ENCODE measurements around the gene ABHD15. TPM values are rescaled to one million over a fixed set of nuclear protein-coding genes. Genes with fewer than 3 reads are reported as not detected.

The ABHD15 gene
- total and polyA plus RNA-seq, 8 donors = 3.9 to 10.6 (median 6.5) TPM

DNA sequence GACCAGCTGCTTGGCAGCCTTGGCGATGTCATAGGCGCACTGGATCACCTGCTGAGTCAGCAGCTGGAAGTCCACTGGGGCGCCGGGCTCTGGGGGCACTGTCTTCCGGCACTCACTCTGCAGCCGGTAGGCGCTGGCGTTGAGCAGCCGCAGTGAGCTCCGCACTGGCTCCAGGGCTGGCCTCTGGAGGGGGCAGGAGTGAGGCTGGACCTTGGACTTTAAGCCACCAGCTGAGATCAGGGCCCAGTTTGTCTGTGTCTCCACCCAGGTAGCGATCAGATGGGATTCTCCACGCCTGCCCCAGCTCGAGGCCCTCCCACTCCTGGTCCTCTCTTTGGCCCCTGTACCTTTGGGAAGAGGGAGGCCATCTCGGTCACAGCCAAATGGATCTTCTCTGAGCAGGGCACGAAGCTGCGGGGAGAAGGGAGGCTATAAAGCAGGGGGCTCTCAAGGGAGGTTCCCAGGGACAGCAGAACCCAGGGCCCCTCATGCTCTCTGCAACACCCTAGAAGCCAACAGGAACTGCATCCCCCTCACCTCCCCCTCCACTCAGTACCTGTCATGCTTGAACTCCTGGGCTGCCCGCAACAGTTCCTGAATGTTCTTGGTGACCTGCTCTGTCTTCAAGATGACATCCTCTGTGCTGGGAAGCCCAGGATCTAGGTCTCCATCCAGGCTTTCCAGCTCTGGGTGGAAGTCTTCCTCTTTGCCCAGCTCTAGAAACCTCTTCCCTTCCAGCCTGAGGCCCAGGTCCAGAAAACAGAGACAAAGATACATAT, 8.1 kb upstream of the ABHD15 start:
- no peaks in the 10 kb centered on the region for H3K36me3 ChIP-seq
- DNase-seq = peak in 5 of 6 donors; percentile 68 to 87 (median 72)
- intact Hi-C loops (cut with DNase I) = no loop called here
- H3K27ac ChIP-seq = peak overlapping the region in 1 of 4 donors; percentile 2
- TF ChIP-seq, protein P1, sequence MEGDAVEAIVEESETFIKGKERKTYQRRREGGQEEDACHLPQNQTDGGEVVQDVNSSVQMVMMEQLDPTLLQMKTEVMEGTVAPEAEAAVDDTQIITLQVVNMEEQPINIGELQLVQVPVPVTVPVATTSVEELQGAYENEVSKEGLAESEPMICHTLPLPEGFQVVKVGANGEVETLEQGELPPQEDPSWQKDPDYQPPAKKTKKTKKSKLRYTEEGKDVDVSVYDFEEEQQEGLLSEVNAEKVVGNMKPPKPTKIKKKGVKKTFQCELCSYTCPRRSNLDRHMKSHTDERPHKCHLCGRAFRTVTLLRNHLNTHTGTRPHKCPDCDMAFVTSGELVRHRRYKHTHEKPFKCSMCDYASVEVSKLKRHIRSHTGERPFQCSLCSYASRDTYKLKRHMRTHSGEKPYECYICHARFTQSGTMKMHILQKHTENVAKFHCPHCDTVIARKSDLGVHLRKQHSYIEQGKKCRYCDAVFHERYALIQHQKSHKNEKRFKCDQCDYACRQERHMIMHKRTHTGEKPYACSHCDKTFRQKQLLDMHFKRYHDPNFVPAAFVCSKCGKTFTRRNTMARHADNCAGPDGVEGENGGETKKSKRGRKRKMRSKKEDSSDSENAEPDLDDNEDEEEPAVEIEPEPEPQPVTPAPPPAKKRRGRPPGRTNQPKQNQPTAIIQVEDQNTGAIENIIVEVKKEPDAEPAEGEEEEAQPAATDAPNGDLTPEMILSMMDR (IDR thresholded peaks at IDR 0.05) = no peak
- no peak for FAIRE-seq
- 40 to 44% methylated on average over 16 to 17 of the region's 17 CpGs for WGBS, 2 donors
- peak; percentile 41 to 83 (median 72) for ATAC-seq
- peaks cover 6 to 9% (median 7%) of the 10 kb centered on the region in 3 donors for H3K4me1 ChIP-seq
- no peaks in the 10 kb centered on the region for H3K27me3 ChIP-seq
- H3K4me3 ChIP-seq = no peak overlapping the region
- H3K9me3 ChIP-seq = no peaks in the 10 kb centered on the region

DNA sequence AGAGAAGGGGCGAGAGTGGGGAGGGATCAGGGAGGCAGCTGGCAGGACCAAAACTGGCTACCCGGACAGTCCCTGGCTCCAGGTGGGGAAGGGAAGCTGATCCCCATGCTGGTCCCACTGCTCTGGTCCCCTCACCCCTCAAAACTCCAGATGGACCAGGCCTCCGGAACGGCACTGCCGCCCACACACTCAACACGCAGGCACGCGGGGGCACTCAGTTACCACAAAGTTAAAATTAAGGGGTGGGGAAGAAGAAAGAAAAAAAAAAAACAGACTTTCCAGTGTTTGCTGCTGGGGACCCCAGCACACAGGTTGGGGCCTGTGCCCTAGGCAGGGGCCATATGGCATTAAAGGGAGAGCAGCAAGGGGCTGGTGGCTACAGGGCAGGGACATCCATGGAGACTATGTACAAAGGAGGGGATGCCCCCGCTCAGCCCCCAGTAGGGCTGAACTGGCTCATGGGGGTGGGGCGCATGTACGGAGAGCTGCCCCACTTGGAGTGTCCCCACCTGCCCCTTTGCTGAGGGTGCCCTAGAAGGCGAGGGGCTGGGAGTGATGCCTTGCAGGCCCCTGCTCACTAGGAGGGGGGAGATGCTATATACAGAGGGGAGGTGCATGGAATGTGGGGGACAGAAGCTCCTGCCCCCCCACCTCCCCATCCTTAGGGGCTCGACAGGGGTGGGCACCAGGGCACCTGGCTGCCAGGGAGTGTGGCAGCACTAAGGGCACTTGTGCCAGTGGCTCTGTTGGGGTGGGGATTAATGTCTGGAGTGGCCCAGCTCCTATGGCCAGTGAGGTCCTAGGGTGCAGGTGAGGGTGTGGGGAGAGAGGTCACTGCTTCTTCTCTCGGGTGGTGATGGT, 7.3 kb upstream of the ABHD15 start:
- H3K27me3 ChIP-seq = no peaks in the 10 kb centered on the region
- DNase-seq (peak in 2 of 6 donors; percentile 45 to 58), FAIRE-seq (no peak), ATAC-seq (no peak)
- peaks cover 6 to 14% (median 7%) of the 10 kb centered on the region in 3 donors for H3K4me1 ChIP-seq
- no peak overlapping the region for H3K4me3 ChIP-seq
- TF ChIP-seq, protein P1 (IDR thresholded peaks at IDR 0.05) = no peak
- 81 to 87% methylated on average over 14 of the region's 14 CpGs for WGBS, 2 donors
- H3K9me3 ChIP-seq = no peaks in the 10 kb centered on the region
- intact Hi-C loops (cut with DNase I) = no loop called here
- peak overlapping the region in 1 of 4 donors; percentile 2 for H3K27ac ChIP-seq
- H3K36me3 ChIP-seq = no peaks in the 10 kb centered on the region

DNA sequence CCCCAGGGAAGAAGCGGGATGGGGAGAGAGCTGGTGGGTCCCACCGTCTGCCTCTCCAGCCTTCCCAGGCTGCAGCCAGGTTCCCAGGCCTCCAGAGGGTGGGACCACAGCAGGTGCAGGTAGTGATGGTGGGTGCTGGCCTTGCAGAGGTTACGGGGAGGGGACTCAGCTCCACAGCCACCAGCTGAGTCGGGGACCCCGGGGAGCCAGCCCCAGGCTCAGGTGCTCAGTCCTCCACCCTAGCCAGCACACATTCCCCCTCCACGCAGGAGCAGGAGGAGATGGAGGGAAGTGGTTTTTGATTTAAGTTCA, 6.7 kb upstream of the ABHD15 start:
- H3K4me1 ChIP-seq = peaks cover 6 to 14% (median 7%) of the 10 kb centered on the region in 3 donors
- peak in 2 of 6 donors; percentile 44 to 60 for DNase-seq

DNA sequence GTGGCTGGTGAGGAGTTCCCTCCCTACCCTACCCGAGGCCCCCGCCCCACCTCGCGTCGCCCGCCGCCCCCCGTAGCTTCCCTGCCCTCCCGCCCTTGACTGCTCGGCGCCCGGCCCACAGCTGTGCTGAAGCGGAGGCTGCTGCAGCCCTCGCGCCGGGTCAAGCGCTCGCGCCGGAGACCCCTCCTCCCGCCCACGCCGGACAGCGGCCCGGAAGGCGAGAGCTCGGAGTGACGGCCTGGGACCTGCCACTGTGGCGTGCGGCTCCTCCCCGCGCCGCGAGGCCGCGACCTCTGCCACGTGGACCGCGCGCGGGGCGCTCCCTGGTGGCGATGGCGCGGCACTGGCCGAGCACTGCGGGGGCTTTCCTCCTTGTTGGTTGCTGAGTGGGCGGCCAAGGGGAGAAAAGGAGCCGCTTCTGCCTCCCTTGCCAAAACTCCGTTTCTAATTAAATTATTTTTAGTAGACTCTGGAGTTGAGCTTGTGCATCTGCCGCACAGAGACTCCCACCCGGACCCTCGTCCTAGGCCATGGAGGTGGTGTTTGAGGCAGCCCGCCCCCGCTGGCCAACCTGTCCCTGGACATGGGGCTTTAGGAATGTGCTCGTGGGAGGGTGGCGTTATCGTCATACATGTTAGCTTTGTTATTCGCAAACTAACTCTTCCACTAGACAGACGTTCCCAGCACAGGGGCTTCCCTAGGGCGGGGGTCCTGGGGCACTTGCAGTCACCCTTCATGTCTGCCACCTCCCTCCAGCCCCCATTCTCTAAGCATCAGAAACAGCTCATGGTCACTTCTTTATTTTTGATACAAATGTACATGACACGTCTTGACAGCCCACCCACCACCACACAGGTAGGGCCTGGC, 6.1 kb upstream of the ABHD15 start:
- no peaks in the 10 kb centered on the region for H3K27me3 ChIP-seq
- TF ChIP-seq, protein P1 (IDR thresholded peaks at IDR 0.05) = peak; percentile 44 to 59 (median 54)
- no peaks in the 10 kb centered on the region for H3K36me3 ChIP-seq
- DNase-seq (peak in 5 of 6 donors; percentile 53 to 84 (median 72)), ATAC-seq (peak; percentile 43 to 58 (median 48)), FAIRE-seq (no peak)
- H3K4me3 ChIP-seq = peak overlapping the region in 2 of 4 donors; percentile 28 to 38
- no peaks in the 10 kb centered on the region for H3K9me3 ChIP-seq
- 36 to 37% methylated on average over 51 to 61 of the region's 62 CpGs for WGBS, 2 donors
- intact Hi-C loops (cut with DNase I) = no loop called here
- no peak overlapping the region for H3K27ac ChIP-seq
- peaks cover 6 to 14% (median 7%) of the 10 kb centered on the region in 3 donors for H3K4me1 ChIP-seq

More for the DNA sequence above, 6.7 kb upstream of the ABHD15 start:
- no peaks in the 10 kb centered on the region for H3K9me3 ChIP-seq
- FAIRE-seq = no peak
- 68 to 75% methylated on average over 6 of the region's 6 CpGs for WGBS, 2 donors
- no peak for ATAC-seq
- TF ChIP-seq, protein P1 (IDR thresholded peaks at IDR 0.05) = no peak
- H3K27me3 ChIP-seq = no peaks in the 10 kb centered on the region
- intact Hi-C loops (cut with DNase I) = no loop called here
- H3K4me3 ChIP-seq = no peak overlapping the region
- no peak overlapping the region for H3K27ac ChIP-seq
- no peaks in the 10 kb centered on the region for H3K36me3 ChIP-seq
